ENCODE results near the gene BIK. TPM values are rescaled to one million over a fixed set of nuclear protein-coding genes. Genes with fewer than 3 reads are reported as not detected.
A peak's percentile ranks its signal among the peaks of the same experiment; 100 is the strongest.

Gene BIK
- total and polyA plus RNA-seq, 8 donors: 2.3 to 29.2 (median 16.6) TPM; not detected in 2

DNA sequence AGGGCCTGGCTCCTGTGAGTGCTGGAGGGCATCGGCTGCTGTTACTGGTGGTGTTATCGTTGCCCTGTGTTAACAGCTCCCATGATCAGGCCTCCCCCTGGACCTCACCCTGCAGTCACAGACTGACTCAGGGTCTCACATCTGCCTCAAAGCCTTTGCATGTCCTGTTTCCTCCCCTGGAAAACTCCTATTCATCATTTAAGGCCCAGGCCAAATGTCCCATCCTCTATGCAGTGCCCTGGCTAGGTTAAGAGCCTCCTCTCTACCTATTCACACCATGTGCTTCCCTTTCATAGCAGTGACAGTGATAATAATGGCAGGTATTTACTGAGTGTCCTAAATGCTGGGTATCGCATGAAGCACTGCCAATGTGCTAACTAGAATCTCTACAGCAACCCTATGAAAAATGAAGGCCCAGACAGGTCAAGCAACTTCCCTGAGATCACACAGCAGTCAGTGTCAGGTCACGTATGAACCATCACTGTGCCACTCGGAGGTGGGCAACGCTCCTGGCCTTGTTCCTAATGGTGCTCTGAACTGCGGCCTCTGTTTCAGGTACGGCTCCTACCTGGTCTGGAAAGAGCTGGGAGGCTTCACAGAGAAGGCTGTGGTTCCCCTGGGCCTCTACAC lies 50.1 kb downstream of the BIK start:
- intact Hi-C loops (cut with DNase I; ENCODE audit: low total_unique reads): no loop called here
- H3K4me3 ChIP-seq: no peak overlapping the region
- WGBS, 5 donors: 79 to 89% (median 81%) methylated on average over 5 to 8 of the region's 8 CpGs
- H3K27ac ChIP-seq: peak overlapping the region; percentile 75 to 81 (median 75)
- H3K9me3 ChIP-seq: no peaks in the 10 kb centered on the region
- peaks cover 6 to 48% (median 39%) of the 10 kb centered on the region in 4 donors for H3K36me3 ChIP-seq
- H3K27me3 ChIP-seq: no peaks in the 10 kb centered on the region
- TF ChIP-seq CTCF (IDR thresholded peaks at IDR 0.05) (no peak), POLR2A (IDR thresholded peaks at IDR 0.05) (no peak), POLR2AphosphoS5 (IDR thresholded peaks at IDR 0.05) (no peak), EP300 (IDR thresholded peaks at IDR 0.05) (no peak)
- H3K4me1 ChIP-seq: peaks cover 43 to 90% (median 71%) of the 10 kb centered on the region in 4 donors
- DNase-seq: no peak

DNA sequence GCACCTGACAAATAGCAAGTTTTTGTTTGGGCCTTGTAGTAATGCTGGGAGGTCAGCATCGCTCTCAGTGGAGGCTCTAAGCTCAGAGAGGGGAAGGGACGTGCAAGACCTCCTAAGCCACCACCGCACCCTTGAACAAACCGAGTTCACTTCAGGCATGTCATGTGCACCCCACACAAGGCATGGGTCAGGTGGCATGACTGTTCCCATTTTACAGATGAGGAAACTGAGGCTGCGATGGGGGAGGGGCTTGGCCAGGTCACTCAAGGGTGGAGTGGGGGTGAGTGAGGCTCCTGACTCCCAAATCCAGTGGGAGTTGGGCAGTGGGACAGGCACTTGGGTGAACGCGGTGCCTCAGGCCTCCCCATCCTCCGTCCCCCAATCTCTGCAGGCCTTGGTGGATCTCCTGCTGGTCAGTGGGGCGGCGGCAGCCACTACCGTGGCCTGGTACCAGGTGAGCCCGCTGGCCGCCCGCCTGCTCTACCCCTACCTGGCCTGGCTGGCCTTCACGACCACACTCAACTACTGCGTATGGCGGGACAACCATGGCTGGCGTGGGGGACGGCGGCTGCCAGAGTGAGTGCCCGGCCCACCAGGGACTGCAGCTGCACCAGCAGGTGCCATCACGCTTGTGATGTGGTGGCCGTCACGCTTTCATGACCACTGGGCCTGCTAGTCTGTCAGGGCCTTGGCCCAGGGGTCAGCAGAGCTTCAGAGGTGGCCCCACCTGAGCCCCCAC lies 52.0 kb downstream of the BIK start:
- TF ChIP-seq CTCF (IDR thresholded peaks at IDR 0.05) (no peak), POLR2AphosphoS5 (IDR thresholded peaks at IDR 0.05) (no peak), EP300 (IDR thresholded peaks at IDR 0.05) (no peak), POLR2A (IDR thresholded peaks at IDR 0.05) (no peak)
- WGBS, 5 donors: 85 to 96% (median 92%) methylated on average over 22 to 24 of the region's 24 CpGs
- Histone ChIP-seq H3K4me3 (peak overlapping the region in 1 of 4 donors; percentile 6), H3K9me3 (no peaks in the 10 kb centered on the region), H3K4me1 (peaks cover 40 to 76% (median 55%) of the 10 kb centered on the region in 4 donors), H3K36me3 (peaks cover 6 to 51% (median 44%) of the 10 kb centered on the region in 4 donors), H3K27me3 (no peaks in the 10 kb centered on the region), H3K27ac (peak overlapping the region in 3 of 5 donors; percentile 56 to 67 (median 64))
- no peak for DNase-seq
- intact Hi-C loops (cut with DNase I; ENCODE audit: low total_unique reads): no loop called here

DNA sequence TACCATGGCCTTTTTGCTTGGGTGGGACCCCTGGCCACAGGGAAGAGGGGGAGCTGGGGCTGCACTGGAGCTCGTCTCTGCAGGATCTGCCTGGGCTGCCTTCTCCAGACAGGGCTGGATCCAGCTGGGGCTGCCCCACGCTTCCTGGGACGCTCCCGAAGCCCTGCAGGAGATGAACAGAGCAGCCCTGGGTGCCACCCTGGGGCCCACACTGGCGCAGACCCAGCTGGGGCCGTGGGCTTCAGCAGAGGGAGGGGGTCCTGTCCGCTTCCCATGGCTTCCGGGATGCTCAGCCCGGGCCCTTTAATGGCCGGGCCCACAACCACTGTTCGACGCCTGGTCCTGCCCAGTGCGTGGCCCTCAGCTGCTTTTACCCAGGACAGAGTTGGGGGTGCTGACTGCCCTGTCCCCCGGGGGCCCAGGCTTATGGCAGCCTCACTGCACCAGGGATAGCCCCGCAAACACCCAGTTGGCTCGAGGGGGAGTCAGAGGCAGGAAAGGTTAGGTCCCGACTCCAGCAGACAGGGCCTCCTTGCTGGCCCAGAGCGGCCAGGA lies 52.8 kb downstream of the BIK start:
- 65 to 81% (median 72%) methylated on average over 12 to 18 of the region's 18 CpGs for WGBS, 5 donors
- H3K4me1 ChIP-seq: peaks cover 40 to 74% (median 49%) of the 10 kb centered on the region in 4 donors
- H3K4me3 ChIP-seq: peak overlapping the region in 1 of 4 donors; percentile 6
- TF ChIP-seq EP300 (IDR thresholded peaks at IDR 0.05) (no peak), POLR2A (IDR thresholded peaks at IDR 0.05) (no peak), POLR2AphosphoS5 (IDR thresholded peaks at IDR 0.05) (no peak)
- no peaks in the 10 kb centered on the region for H3K27me3 ChIP-seq
- no peaks in the 10 kb centered on the region for H3K9me3 ChIP-seq
- H3K27ac ChIP-seq: peak overlapping the region; percentile 5 to 67 (median 56)
- H3K36me3 ChIP-seq: peaks cover 6 to 59% (median 51%) of the 10 kb centered on the region in 4 donors
- intact Hi-C loops (cut with DNase I; ENCODE audit: low total_unique reads): no loop called here
- no peak for DNase-seq

DNA sequence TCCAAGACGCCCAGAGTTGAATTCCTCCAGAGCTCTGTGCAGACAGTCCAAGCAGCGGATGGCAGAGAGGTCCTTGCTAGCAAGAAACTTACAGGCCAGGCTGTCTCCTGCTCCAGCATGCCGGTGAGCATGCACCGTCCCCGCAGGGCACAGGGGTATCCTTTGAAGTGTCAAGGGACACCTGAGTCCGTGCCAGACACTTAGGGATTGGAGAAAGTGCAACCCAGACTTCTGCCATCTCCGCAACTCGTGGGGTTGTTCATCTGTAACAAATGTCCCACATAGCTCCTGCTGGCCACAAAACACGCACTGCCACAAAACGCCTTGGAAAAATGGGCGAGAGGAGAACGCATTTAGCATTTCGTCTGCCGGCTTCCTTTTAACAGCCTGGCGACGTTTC lies 54.1 kb downstream of the BIK start:
- Histone ChIP-seq H3K36me3 (peaks cover 10 to 72% (median 53%) of the 10 kb centered on the region in 4 donors), H3K27me3 (no peaks in the 10 kb centered on the region), H3K9me3 (no peaks in the 10 kb centered on the region), H3K4me3 (no peak overlapping the region), H3K4me1 (peaks cover 29 to 72% (median 46%) of the 10 kb centered on the region in 4 donors), H3K27ac (peak overlapping the region in 3 of 5 donors; percentile 56 to 67 (median 64))
- TF ChIP-seq POLR2AphosphoS5 (IDR thresholded peaks at IDR 0.05) (no peak), POLR2A (IDR thresholded peaks at IDR 0.05) (no peak), EP300 (IDR thresholded peaks at IDR 0.05) (no peak), CTCF (IDR thresholded peaks at IDR 0.05) (no peak)
- WGBS, 5 donors: 59 to 74% (median 63%) methylated on average over 16 of the region's 16 CpGs
- DNase-seq: no peak
- intact Hi-C loops (cut with DNase I; ENCODE audit: low total_unique reads): no loop called here

Measured in stomach (tissue), 9 donors.